HCT116 (cell line): ENCODE data around the gene PDE6B. TPM values are rescaled to one million over a fixed set of nuclear protein-coding genes. Genes with fewer than 3 reads are reported as not detected.

Experiments used
- ATAC-seq: fragments of 200-7000 bp; cut with Tn5 transposase; 2 replicates; pipeline ENCODE4 v1.9.1; 2020; ENCODE audit warnings: mild to moderate bottlenecking, moderate library complexity
- BruUV-seq: library from RNA; stranded (reverse); fragments of 400-500 nt; replicated peaks from 2 replicates; lab custom pipeline; 2021; lab: Mats Ljungman, UMichigan
- CTCF ChIA-PET: fragments of 300-600 bp; sonication (Branson Sonifier 250); formaldehyde crosslinking; loops from one replicate; lab custom pipeline; 2021; ENCODE audit warnings: antibody characterized with exemption; lab: Charles Lee
- POLR2A ChIA-PET: fragments of 300-600, 350-600 bp; sonication (Branson Sonifier 250); formaldehyde crosslinking; loops from one replicate; lab custom pipeline; 2021; ENCODE audit warnings: antibody characterized with exemption; lab: Charles Lee
- RAD21 ChIA-PET, 2 experiments: fragments of 300-600 bp; sonication (Branson Sonifier 250); formaldehyde crosslinking; loops; one replicate each; lab custom pipeline; 2023; ENCODE audit warnings: low total read pairs in 2 of 2; ENCODE audit not compliant: uncharacterized antibody in 2 of 2, unreplicated experiment in 2 of 2, low non-redundant PET in 1 of 2; lab: Charles Lee
- DNase-seq: peaks from one replicate; pipeline ENCODE4 v3.0.0-alpha.2; 2010; ENCODE audit warnings: low read depth, low spot score
- H2AFZ ChIP-seq: fragments of 200-600 bp; shearing (Covaris generic), sonication (generic); 2 replicates; pipeline ENCODE4 v1.6.1; 2017; ENCODE audit warnings: low read depth, mixed run types, mixed read lengths, antibody characterized with exemption, low read length; ENCODE audit not compliant: poor library complexity, severe bottlenecking
- H3K27ac ChIP-seq: 2 replicates; pipeline ENCODE4 v1.5.1; 2012; ENCODE audit warnings: low read depth, low read length
- H3K27me3 ChIP-seq: fragments of 200-600 bp; sonication (generic); 2 replicates; pipeline ENCODE4 v1.6.1; 2016; ENCODE audit warnings: mixed run types, low read length, mixed read lengths; ENCODE audit not compliant: insufficient read depth
- H3K36me3 ChIP-seq, 2 experiments: fragments of 200-500 bp in 1 of 2; fragments of 200-600 bp in 1 of 2; sonication (Bioruptor generic) in 1 of 2; sonication (generic) in 1 of 2; 2 replicates each; pipeline versions ENCODE4 v1.5.1 to v1.6.1; 2014 to 2016; ENCODE audit warnings: low read length in 2 of 2, inconsistent platforms in 1 of 2, mixed read lengths in 1 of 2, mixed run types in 1 of 2; ENCODE audit not compliant: insufficient read depth in 2 of 2, control insufficient read depth in 1 of 2
- H3K4me1 ChIP-seq, 2 experiments: fragments of 200-600 bp in 1 of 2; sonication (generic) in 1 of 2; 2 replicates each; pipeline versions ENCODE4 v1.5.1 to v1.6.1; 2012 to 2017; ENCODE audit warnings: low read length in 2 of 2, inconsistent platforms in 1 of 2, mild to moderate bottlenecking in 1 of 2, mixed read lengths in 1 of 2, mixed run types in 1 of 2, moderate library complexity in 1 of 2; ENCODE audit not compliant: insufficient read depth in 2 of 2, control insufficient read depth in 1 of 2
- H3K4me2 ChIP-seq: fragments of 200-600 bp; sonication (generic); 2 replicates; pipeline ENCODE4 v1.6.1; 2017; ENCODE audit warnings: mixed run types, low read length, mixed read lengths
- H3K4me3 ChIP-seq, 2 experiments: fragments of 200-600 bp in 1 of 2; sonication (generic) in 1 of 2; replicated peaks in 1 of 2; 2 replicates each; pipeline ENCODE4 v1.5.1; 2011 to 2016; ENCODE audit warnings: low read length in 2 of 2, control low read depth in 1 of 2, low read depth in 1 of 2, mild to moderate bottlenecking in 1 of 2, mixed read lengths in 1 of 2, mixed run types in 1 of 2
- H3K79me2 ChIP-seq: fragments of 200-600 bp; sonication (generic); 2 replicates; pipeline ENCODE4 v1.6.1; 2017; ENCODE audit warnings: mild to moderate bottlenecking, mixed run types, low read length, moderate library complexity, mixed read lengths; ENCODE audit not compliant: insufficient read depth
- H3K9ac ChIP-seq: fragments of 200-600 bp; sonication (generic); 2 replicates; pipeline ENCODE4 v1.6.1; 2016; ENCODE audit warnings: low read length, mixed read lengths
- H3K9me2 ChIP-seq: fragments of 200-600 bp; sonication (generic), shearing (Covaris generic); 2 replicates; pipeline ENCODE4 v1.6.1; 2017; ENCODE audit warnings: mixed run types, mild to moderate bottlenecking, moderate library complexity; ENCODE audit not compliant: insufficient read depth
- H3K9me3 ChIP-seq, 2 experiments: fragments of 200-500 bp in 1 of 2; fragments of 200-600 bp in 1 of 2; sonication (Bioruptor generic) in 1 of 2; sonication (generic) in 1 of 2; 2 replicates each; pipeline ENCODE4 v1.6.1; 2014 to 2017; ENCODE audit warnings: low read length in 2 of 2, mixed read lengths in 2 of 2, inconsistent platforms in 1 of 2, low read depth in 1 of 2, mild to moderate bottlenecking in 1 of 2, mixed run types in 1 of 2, moderate library complexity in 1 of 2; ENCODE audit not compliant: control insufficient read depth in 1 of 2, insufficient read depth in 1 of 2
- H4K20me1 ChIP-seq: fragments of 200-600 bp; sonication (generic), shearing (Covaris generic); 2 replicates; pipeline ENCODE4 v1.6.1; 2017; ENCODE audit warnings: mixed run types, mild to moderate bottlenecking, moderate library complexity; ENCODE audit not compliant: insufficient read depth
- ATF3 ChIP-seq: IDR thresholded peaks from 2 replicates; pipeline ENCODE4 v1.6.1; 2012
- CBX3 ChIP-seq: IDR thresholded peaks from 2 replicates; pipeline ENCODE4 v1.6.1; 2012; ENCODE audit warnings: low read depth
- CEBPB ChIP-seq: IDR thresholded peaks from 2 replicates; pipeline ENCODE4 v1.6.1; 2012; ENCODE audit warnings: low read depth
- EGR1 ChIP-seq: IDR thresholded peaks from 2 replicates; pipeline ENCODE4 v1.6.1; 2012; ENCODE audit warnings: low read depth
- ELF1 ChIP-seq: IDR thresholded peaks from 2 replicates; pipeline ENCODE4 v1.6.1; 2012; ENCODE audit warnings: low read depth, borderline replicate concordance
- JUND ChIP-seq: IDR thresholded peaks from 2 replicates; pipeline ENCODE4 v1.6.1; 2012
- POLR2A ChIP-seq: IDR thresholded peaks from 2 replicates; pipeline ENCODE4 v1.7.0; 2011; ENCODE audit warnings: borderline replicate concordance; ENCODE audit not compliant: insufficient read depth, insufficient read length; ENCODE audit errors: extremely low read depth
- POLR2AphosphoS5 ChIP-seq: IDR thresholded peaks from 2 replicates; pipeline ENCODE4 v1.6.1; 2011; ENCODE audit warnings: mild to moderate bottlenecking, low read depth, low read length, moderate library complexity
- REST ChIP-seq: IDR thresholded peaks from 2 replicates; pipeline ENCODE4 v1.6.1; 2012; ENCODE audit warnings: low read depth
- TCF7L2 ChIP-seq: IDR thresholded peaks from 2 replicates; pipeline ENCODE4 v1.7.0; 2011; ENCODE audit warnings: borderline replicate concordance, inconsistent platforms; ENCODE audit not compliant: insufficient read depth, insufficient read length; ENCODE audit errors: extremely low read depth
- ZBTB33 ChIP-seq: IDR thresholded peaks from 2 replicates; pipeline ENCODE4 v1.6.1; 2011; ENCODE audit warnings: mild to moderate bottlenecking, low read length, moderate library complexity; ENCODE audit not compliant: insufficient replicate concordance; ENCODE audit errors: extremely low read depth
- ZFX ChIP-seq: fragments of 450-650 bp; IDR thresholded peaks from 2 replicates; pipeline ENCODE4 v1.6.1; 2017
- intact Hi-C: fragments of 100-400 bp; cut with micrococcal nuclease; formaldehyde crosslinking; loops from 2 replicates; pipeline ENCODE4 v1.10.0; 2022
- total RNA-seq: library from RNA; stranded (reverse); gene quantifications from one replicate; pipeline ENCODE4 v1.2.1, GENCODE V29; 2021; ENCODE audit not compliant: unreplicated experiment

PDE6B gene
- total RNA-seq, 1 experiment from 2014 or later: not detected

GRCh38 chr4:604131-604530 is 21.2 kb upstream of the PDE6B start:
- Histone ChIP-seq H3K36me3 (no peaks in the 10 kb centered on the region), H3K4me2 (no peak overlapping the region), H3K79me2 (no peaks in the 10 kb centered on the region), H3K9me2 (no peaks in the 10 kb centered on the region), H3K4me1 (peaks cover 3 to 4% of the 10 kb centered on the region in 2 experiments; a peak in 2 of 4 replicates), H3K4me3 (no peak overlapping the region), H2AFZ (no peak overlapping the region), H3K27me3 (no peaks in the 10 kb centered on the region), H3K9ac (no peak overlapping the region), H3K27ac (no peak overlapping the region), H4K20me1 (no peaks in the 10 kb centered on the region), H3K9me3 (no peaks in the 10 kb centered on the region)
- TF ChIP-seq CBX3: no peak
- TF ChIP-seq POLR2A: no peak
- TF ChIP-seq ZFX: no peak
- TF ChIP-seq ATF3: no peak
- no peak for TF ChIP-seq CEBPB
- no peak for TF ChIP-seq TCF7L2
- no peak for TF ChIP-seq EGR1
- no peak for TF ChIP-seq ELF1
- TF ChIP-seq REST: no peak
- TF ChIP-seq JUND: no peak
- no peak for TF ChIP-seq POLR2AphosphoS5
- no peak for TF ChIP-seq ZBTB33
- intact Hi-C loops: loop anchor here (10.0 kb wide), 1 partner anchor 381 kb away; the partner anchor contains the start of gene IDUA
- no peak for ATAC-seq
- no TSS peak for BruUV-seq
- ChIA-PET CTCF (no interaction called here), RAD21 (no interaction called here), POLR2A (no interaction called here)
- DNase-seq: no peak
